ENCODE results near the gene PCMTD2. TPM values are rescaled to one million over a fixed set of nuclear protein-coding genes. Genes with fewer than 3 reads are reported as not detected.

Gene PCMTD2
- total RNA-seq, 2 experiments from 2014 or later: 32.7 to 37.8 TPM

DNA sequence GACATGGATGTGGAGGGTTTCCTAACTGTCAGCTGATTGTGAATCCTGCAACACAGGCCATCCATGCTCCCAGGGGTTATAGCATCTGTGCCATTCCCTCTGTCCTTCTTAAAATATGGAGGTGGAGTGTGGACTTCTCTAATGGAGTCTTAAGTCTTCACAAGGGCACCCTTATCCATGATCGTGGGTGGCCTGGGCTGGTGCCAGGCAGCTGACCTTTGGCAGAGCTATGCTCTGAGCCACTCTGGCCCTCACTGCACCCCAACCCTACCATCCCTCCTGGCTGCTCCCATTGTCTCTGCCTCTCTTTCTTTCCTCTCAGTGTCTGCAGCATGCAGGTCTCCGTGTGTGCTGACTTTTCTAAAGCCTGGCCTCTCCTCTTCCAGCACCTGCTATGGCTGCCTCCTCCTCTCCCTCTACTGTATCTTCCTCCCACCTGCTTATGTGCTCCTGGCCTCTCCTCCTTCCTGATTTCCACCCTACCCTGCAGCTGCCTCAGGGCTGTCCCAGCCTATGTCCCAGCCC is 11.2 kb upstream of the PCMTD2 start:
- DNase-seq (no peak), ATAC-seq (no peak)
- Mint-ChIP-seq H3K27me3 (peaks cover 8% of the 10 kb centered on the region), H3K27ac (no peak overlapping the region), H3K4me1 (no peaks in the 10 kb centered on the region), H3K9me3 (ENCODE audit: low read depth) (no peaks in the 10 kb centered on the region), H3K4me3 (no peak overlapping the region), H3K36me3 (ENCODE audit: low read depth) (no peaks in the 10 kb centered on the region)
- intact Hi-C loops (cut with DNase I, micrococcal nuclease): no loop called here
- POLR2A ChIA-PET: no interaction called here
- CTCF ChIA-PET: no interaction called here

DNA sequence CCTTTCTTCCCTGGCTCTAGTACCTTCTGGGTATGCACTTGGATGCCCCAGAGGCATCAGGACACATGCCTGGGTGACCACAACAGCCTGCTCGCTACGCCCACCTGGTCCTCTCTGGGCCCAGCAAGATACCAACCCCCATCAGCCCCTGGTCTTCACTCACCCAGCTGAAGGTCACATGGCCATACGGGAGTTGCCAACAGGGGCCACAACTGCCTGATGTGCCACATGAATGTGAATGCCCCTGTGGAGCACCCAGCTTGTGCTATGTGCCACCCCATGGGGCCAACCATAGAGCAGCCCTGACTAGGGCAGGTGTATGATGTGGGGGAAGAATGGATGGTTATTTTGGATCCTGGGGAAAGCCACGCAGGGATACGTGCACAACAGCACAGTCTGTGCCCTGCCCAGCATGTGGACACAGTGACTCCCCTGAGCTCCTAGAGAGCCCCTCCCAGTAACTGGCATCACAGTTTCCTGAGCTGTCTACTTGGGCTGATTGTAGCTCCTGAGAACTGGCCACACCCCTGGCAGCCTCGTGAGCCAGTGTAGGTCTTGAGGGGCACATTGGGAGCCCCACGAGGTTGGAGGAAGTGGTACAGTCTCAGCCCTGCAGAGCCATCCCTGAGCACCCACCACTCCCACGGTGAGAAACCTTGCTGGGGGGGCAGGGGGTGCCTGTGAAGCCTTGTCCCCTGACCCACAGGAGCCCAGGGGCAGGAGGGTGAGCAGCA is 10.5 kb upstream of the PCMTD2 start:
- H3K4me1 Mint-ChIP-seq: no peaks in the 10 kb centered on the region

DNA sequence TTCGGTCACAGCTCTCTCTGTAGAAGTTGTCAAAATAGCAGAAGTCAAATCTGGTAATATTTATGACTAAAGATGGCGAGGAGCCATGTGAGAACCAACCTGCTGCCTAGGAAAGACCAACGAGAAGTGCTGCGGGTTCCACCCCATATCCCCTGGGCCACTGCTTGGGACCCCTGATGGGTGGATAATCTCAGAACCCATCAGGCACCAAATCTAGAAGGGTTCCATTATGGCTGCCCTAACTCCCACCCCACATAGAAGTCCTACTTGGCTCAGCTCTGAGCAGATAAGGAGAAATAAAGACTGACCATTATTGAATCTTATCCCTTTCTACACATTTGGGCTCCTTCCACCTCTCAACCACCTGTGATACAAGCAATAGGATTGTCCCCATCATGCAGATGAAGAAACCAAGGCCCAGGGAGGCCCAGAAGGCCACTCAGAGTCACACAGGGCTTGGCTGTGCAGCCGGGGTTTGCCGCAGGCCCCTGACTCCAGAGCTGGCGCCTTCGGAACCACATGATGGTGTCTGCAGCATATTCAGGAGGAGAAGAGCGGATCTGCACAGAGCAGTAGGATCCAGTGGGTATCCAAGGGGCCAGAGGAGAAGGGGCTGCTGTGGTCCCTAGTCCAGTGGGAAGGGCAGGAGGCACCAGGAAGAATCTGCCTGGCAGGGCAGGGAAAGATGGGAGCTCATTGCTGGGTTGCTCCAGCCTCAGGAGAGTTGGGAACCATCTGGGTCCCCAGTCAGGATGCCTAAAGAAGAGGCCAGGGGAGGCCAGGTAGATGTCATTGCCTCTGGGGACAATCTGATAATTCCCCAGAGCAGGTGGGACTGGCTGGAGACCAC is 9.6 kb upstream of the PCMTD2 start:
- POLR2A ChIA-PET: no interaction called here
- H3K4me3 Mint-ChIP-seq: no peak overlapping the region

More for the DNA sequence above, 10.5 kb upstream of the PCMTD2 start:
- Mint-ChIP-seq H3K9me3 (ENCODE audit: low read depth) (no peaks in the 10 kb centered on the region), H3K27ac (no peak overlapping the region), H3K4me3 (no peak overlapping the region), H3K27me3 (peaks cover 8% of the 10 kb centered on the region), H3K36me3 (ENCODE audit: low read depth) (no peaks in the 10 kb centered on the region)
- intact Hi-C loops (cut with DNase I, micrococcal nuclease): no loop called here
- ATAC-seq (no peak), DNase-seq (no peak)
- ChIA-PET CTCF (no interaction called here), POLR2A (no interaction called here)

DNA sequence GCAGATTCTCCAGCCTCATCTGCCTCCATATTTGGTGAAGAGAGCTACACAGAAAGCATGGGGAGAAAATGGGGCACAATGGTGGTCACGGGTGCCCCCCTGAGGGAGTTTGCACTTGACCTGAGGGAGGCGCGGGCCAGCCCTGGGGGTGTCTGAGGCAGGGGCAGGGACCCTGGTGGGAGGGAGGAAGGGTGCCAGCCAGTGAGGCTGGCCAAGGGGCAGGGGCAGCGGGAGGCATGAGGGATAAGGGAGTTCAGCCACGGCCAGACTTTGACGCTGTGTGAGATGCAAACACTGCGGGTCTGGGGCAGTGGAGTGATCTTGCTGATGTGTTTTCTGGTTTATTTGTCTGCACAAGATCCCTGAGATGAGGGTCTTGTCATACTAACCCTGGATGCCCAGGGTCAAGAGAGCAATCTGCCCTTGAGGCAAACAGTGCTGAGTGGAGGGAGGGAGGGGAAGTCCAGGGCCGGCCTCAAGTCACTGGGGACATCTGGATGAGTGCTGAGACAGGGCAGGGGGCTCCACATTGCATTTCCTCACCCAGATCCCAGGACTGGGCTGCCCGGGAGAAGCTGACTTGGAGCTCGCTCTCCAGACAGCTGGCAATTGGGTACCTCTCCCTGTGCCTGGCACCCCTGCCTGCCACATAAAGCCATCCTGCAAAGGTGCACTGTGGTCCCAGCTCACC is 8.8 kb upstream of the PCMTD2 start:
- no peaks in the 10 kb centered on the region for H3K9me3 Mint-ChIP-seq (ENCODE audit: low read depth)
- ATAC-seq (no peak), DNase-seq (no peak)
- H3K27me3 Mint-ChIP-seq: peaks cover 9% of the 10 kb centered on the region
- no peak overlapping the region for H3K27ac Mint-ChIP-seq
- H3K4me1 Mint-ChIP-seq: no peaks in the 10 kb centered on the region
- H3K36me3 Mint-ChIP-seq (ENCODE audit: low read depth): no peaks in the 10 kb centered on the region
- H3K4me3 Mint-ChIP-seq: no peak overlapping the region
- intact Hi-C loops (cut with DNase I, micrococcal nuclease): no loop called here
- ChIA-PET CTCF (no interaction called here), POLR2A (no interaction called here)

More for the DNA sequence above, 9.6 kb upstream of the PCMTD2 start:
- Mint-ChIP-seq H3K36me3 (ENCODE audit: low read depth) (no peaks in the 10 kb centered on the region), H3K9me3 (ENCODE audit: low read depth) (no peaks in the 10 kb centered on the region), H3K27ac (no peak overlapping the region), H3K27me3 (peaks cover 8% of the 10 kb centered on the region), H3K4me1 (no peaks in the 10 kb centered on the region)
- intact Hi-C loops (cut with DNase I, micrococcal nuclease): no loop called here
- CTCF ChIA-PET: no interaction called here
- no peak for ATAC-seq
- DNase-seq: no peak

DNA sequence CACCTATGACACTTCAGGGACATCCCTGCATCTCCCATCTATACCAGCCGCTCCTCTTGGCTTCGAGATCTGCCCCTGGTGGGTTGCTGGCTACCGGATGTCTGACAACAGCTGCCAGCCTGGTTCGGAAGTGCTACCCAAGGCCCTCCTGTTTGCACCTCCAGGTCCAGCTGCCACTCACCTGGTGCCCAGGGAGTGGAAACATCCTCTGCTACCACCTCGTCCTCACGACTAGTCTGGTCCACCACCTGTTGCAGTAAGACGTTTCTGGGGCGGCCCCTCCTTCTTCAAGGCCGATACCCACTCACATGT is 8.3 kb upstream of the PCMTD2 start:
- Mint-ChIP-seq H3K27me3 (peaks cover 11% of the 10 kb centered on the region), H3K4me3 (no peak overlapping the region), H3K4me1 (no peaks in the 10 kb centered on the region), H3K27ac (no peak overlapping the region), H3K9me3 (ENCODE audit: low read depth) (no peaks in the 10 kb centered on the region), H3K36me3 (ENCODE audit: low read depth) (no peaks in the 10 kb centered on the region)
- CTCF ChIA-PET: no interaction called here
- ATAC-seq (no peak), DNase-seq (no peak)
- intact Hi-C loops (cut with DNase I, micrococcal nuclease): no loop called here
- POLR2A ChIA-PET: no interaction called here

DNA sequence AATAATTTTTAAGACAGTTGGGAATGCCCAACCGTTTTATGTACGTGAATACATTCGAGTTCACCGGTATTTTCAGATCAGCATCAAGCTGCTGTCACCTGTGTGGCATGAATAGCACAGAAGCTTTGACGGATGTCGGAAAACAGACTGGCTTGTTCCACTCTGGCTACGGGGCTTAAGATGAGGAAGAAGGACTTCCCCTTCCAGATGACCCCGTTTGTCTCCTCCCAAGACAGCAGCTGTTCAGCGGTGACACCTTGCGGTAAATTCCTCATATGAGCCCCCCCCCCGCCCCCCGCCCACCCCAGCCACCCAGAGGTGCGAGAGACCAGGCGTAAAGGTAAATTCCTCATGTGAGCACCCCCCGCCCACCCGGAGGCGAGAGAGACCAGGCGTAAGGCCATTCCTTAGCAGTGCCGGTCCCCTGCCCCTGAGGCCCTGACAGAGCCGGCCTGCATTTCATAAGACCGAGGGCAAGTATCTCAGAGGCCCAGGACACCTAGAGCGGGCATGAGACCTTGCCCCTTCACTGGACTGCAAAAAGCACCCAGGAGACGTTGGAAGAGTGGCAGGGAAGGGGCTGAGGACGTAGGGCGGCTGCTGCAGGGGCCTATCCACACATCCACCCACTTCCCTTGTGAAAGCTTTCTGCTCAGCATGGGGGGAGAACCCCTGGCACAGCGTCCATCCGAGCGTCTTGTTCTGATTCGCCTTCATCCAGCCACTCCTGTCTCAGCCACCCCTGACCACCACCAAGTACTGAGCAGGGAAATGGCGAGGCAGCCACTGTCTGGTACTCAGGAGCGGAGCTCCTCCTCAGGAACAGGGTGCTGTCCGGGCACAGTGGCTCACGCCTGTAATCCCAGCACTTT is 7.3 kb upstream of the PCMTD2 start:
- H3K4me1 Mint-ChIP-seq: no peaks in the 10 kb centered on the region
- no peak for ATAC-seq
- DNase-seq: no peak

DNA sequence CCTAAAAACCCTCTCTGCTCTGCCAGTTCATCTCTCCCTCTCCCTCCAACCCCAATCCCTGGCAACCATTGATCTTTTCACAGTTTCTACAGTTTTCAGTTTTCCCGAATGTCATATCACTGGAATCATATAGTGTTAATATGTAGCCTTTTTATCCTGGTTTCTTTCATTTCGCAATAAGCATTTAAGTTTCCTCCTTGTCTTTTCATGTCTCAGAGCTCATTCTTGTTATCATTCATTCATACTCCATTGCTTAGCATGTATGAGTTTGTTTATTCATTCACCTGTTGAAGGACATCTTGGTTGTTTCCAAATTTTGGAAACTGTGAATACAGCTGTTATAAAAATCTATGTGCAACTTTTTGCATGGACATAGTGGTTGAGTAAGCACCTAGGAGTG is 5.5 kb upstream of the PCMTD2 start:
- Mint-ChIP-seq H3K36me3 (ENCODE audit: low read depth) (no peaks in the 10 kb centered on the region), H3K9me3 (ENCODE audit: low read depth) (no peaks in the 10 kb centered on the region), H3K27ac (no peak overlapping the region), H3K27me3 (peaks cover 9% of the 10 kb centered on the region), H3K4me1 (peaks cover 5% of the 10 kb centered on the region), H3K4me3 (no peak overlapping the region)
- POLR2A ChIA-PET: no interaction called here
- intact Hi-C loops (cut with DNase I, micrococcal nuclease): no loop called here
- CTCF ChIA-PET: no interaction called here
- ATAC-seq (no peak), DNase-seq (no peak)

More for the DNA sequence above, 7.3 kb upstream of the PCMTD2 start:
- ChIA-PET POLR2A (no interaction called here), CTCF (no interaction called here)
- Mint-ChIP-seq H3K36me3 (ENCODE audit: low read depth) (no peaks in the 10 kb centered on the region), H3K27me3 (peaks cover 13% of the 10 kb centered on the region), H3K9me3 (ENCODE audit: low read depth) (no peaks in the 10 kb centered on the region), H3K4me3 (no peak overlapping the region), H3K27ac (no peak overlapping the region)
- intact Hi-C loops (cut with DNase I, micrococcal nuclease): no loop called here

DNA sequence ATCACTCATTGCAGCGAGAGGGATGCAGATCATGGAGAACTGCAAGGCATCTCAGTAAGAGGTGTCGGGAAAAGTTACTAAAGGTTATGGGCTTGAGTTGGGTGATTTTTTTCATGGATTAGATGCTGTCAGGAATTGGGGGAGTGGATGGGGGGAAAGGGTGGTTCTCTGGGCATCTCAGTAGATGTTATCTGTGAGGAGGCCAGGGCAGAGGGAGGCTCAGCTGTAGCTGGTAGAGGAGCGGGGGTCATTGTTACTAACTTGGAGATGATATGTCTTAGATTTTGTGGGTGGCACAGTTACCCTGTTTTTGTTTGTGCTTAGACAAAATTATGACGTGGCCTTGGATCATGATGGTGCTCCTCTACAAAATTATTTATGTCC is 2.6 kb upstream of the PCMTD2 start:
- POLR2A ChIA-PET: no interaction called here
- peaks cover 22% of the 10 kb centered on the region for H3K4me1 Mint-ChIP-seq
- intact Hi-C loops (cut with DNase I, micrococcal nuclease): no loop called here
- peaks cover 6% of the 10 kb centered on the region for H3K27me3 Mint-ChIP-seq
- H3K9me3 Mint-ChIP-seq (ENCODE audit: low read depth): no peaks in the 10 kb centered on the region
- CTCF ChIA-PET: interaction anchor here (1.2 kb wide), 1 partner anchor 33 kb away, joined by 6 read pairs; no protein-coding TSS in a partner anchor
- no peak overlapping the region for H3K27ac Mint-ChIP-seq
- ATAC-seq (no peak), DNase-seq (no peak)
- peaks cover 2% of the 10 kb centered on the region for H3K36me3 Mint-ChIP-seq (ENCODE audit: low read depth)
- H3K4me3 Mint-ChIP-seq: no peak overlapping the region

DNA sequence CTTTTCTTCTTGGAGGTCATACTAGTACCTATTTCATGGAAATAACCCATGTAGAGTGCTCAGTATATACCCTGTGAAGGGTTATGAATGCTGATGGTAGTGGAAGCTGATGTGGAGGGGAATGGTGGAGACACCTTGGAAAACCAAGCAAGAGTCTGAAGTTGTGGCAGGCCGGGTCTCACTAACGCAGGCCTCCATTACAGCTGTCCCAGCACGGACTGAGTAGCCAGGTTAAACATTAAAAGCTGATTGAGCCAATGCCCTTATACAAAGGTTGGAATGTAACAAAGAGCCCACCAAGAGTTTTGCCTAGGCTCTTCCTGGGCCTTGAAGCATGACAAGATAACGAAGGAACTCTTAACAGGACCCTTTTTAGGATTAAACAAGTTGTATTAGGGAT is 2.1 kb upstream of the PCMTD2 start:
- POLR2A ChIA-PET: no interaction called here
- H3K4me1 Mint-ChIP-seq: peaks cover 26% of the 10 kb centered on the region
- peaks cover 2% of the 10 kb centered on the region for H3K36me3 Mint-ChIP-seq (ENCODE audit: low read depth)
- no peak for ATAC-seq
- DNase-seq: no peak
- H3K27ac Mint-ChIP-seq: no peak overlapping the region
- peaks cover 6% of the 10 kb centered on the region for H3K27me3 Mint-ChIP-seq
- intact Hi-C loops (cut with DNase I, micrococcal nuclease): no loop called here
- H3K4me3 Mint-ChIP-seq: no peak overlapping the region
- H3K9me3 Mint-ChIP-seq (ENCODE audit: low read depth): no peaks in the 10 kb centered on the region
- CTCF ChIA-PET: interaction anchor here (1.2 kb wide), 1 partner anchor 33 kb away, joined by 6 read pairs; no protein-coding TSS in a partner anchor

DNA sequence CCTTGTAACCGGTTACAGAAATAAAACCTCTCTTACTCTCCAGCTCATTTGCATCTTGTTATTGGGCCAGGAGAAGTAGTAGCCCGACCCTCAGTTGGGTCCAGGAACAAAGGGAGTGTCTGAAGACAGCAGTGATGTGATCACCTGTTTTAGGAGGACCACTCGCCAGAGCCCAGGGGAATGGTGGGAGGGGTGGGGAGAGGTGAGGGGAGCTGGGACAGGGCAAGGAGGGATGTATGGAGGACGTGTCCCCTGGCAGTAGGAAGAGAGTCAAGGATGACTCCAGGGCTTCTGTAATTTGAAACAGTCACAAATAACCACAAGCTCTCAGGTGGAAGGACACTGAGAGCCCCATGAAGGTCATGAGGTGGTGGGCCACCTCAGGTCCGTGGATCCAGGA is 1.4 kb upstream of the PCMTD2 start:
- peaks cover 6% of the 10 kb centered on the region for H3K27me3 Mint-ChIP-seq
- DNase-seq (no peak), ATAC-seq (no peak)
- H3K4me3 Mint-ChIP-seq: peak overlapping the region; percentile 85
- peak overlapping the region; percentile 84 for H3K27ac Mint-ChIP-seq
- CTCF ChIA-PET: no interaction called here
- H3K36me3 Mint-ChIP-seq (ENCODE audit: low read depth): peaks cover 2% of the 10 kb centered on the region
- intact Hi-C loops (cut with DNase I, micrococcal nuclease): loop anchor here in 1 of 2 experiments (2.0 kb wide), 1 partner anchor 733 kb away; the partner anchor contains the start of gene PPDPF
- H3K4me1 Mint-ChIP-seq: peaks cover 33% of the 10 kb centered on the region
- POLR2A ChIA-PET: no interaction called here
- no peaks in the 10 kb centered on the region for H3K9me3 Mint-ChIP-seq (ENCODE audit: low read depth)
